ENCODE data around the gene P3H4.

Gene P3H4

DNA sequence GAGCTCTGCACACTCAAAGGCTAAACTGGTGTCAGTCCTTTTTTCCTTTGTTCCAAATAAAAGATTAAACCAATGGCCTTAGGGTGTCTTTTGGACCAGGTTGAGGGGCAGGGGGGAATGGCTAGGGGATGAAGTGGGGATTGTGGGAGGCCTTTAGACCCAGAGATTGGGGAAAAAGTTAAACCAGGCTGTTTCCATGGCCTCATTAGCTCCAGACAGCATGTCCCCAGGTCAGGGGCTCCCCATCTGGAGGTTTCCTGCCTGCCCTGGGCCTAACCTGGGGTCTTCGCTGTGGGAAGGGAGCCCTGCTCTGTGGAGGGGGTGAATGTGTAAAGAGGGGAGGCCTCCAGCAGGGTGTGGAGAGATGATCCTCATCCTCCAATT lies 11.4 kb upstream of the P3H4 start:
- TF ChIP-seq SIN3A (IDR thresholded peaks at IDR 0.05; ENCODE audit: borderline replicate concordance, insufficient read depth, low read length) (0 out of 2 replicates have a peak, but pooled peaks have one; percentile 56), TAF1 (IDR thresholded peaks at IDR 0.05; ENCODE audit: borderline replicate concordance, insufficient read depth, low read length) (no peak)

DNA sequence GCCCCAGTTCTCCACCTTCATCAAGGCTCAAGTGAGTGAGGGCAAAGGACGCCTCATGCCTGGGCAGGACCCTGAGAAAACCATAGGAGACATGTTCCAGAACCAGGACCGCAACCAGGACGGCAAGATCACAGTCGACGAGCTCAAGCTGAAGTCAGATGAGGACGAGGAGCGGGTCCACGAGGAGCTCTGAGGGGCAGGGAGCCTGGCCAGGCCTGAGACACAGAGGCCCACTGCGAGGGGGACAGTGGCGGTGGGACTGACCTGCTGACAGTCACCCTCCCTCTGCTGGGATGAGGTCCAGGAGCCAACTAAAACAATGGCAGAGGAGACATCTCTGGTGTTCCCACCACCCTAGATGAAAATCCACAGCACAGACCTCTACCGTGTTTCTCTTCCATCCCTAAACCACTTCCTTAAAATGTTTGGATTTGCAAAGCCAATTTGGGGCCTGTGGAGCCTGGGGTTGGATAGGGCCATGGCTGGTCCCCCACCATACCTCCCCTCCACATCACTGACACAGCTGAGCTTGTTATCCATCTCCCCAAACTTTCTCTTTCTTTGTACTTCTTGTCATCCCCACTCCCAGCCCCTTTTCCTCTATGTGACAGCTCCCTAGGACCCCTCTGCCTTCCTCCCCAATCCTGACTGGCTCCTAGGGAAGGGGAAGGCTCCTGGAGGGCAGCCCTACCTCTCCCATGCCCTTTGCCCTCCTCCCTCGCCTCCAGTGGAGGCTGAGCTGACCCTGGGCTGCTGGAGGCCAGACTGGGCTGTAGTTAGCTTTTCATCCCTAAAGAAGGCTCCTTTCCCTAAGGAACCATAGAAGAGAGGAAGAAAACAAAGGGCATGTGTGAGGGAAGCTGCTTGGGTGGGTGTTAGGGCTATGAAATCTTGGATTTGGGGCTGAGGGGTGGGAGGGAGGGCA lies 10.7 kb upstream of the P3H4 start:
- TF ChIP-seq TAF1 (IDR thresholded peaks at IDR 0.05; ENCODE audit: borderline replicate concordance, insufficient read depth, low read length), result no peak
- peak; percentile 76 for TF ChIP-seq POLR2AphosphoS5 (IDR thresholded peaks at IDR 0.05; ENCODE audit: low read depth, low read length)
- no peak for TF ChIP-seq FOXP2 (optimal IDR thresholded peaks at IDR 0.05; ENCODE audit: borderline replicate concordance, extremely low read depth, extremely low read length, insufficient read depth)

DNA sequence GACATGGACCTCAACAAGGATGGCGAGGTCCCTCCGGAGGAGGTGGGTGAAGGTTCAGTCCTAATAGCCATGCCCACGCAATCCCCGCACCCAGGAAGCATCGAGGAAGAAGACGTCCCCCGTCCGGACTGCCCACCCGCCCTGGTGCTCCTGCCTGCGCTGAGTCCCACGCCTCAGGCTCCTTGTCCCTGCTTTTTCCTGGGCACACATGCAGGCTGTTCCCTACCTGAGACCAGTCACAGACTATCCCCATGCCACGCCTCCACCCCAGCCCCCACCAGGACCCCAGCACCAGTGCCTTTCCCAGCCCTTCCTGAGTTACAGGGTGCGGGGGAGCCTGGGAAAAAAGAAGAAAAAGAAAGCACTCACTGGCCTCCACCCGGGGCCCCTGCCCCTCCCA lies 10.0 kb upstream of the P3H4 start:
- TF ChIP-seq TAF1 (IDR thresholded peaks at IDR 0.05; ENCODE audit: borderline replicate concordance, insufficient read depth, low read length) (no peak), POLR2AphosphoS5 (IDR thresholded peaks at IDR 0.05; ENCODE audit: low read depth, low read length) (no peak), FOXP2 (optimal IDR thresholded peaks at IDR 0.05; ENCODE audit: borderline replicate concordance, extremely low read depth, extremely low read length, insufficient read depth) (no peak)

DNA sequence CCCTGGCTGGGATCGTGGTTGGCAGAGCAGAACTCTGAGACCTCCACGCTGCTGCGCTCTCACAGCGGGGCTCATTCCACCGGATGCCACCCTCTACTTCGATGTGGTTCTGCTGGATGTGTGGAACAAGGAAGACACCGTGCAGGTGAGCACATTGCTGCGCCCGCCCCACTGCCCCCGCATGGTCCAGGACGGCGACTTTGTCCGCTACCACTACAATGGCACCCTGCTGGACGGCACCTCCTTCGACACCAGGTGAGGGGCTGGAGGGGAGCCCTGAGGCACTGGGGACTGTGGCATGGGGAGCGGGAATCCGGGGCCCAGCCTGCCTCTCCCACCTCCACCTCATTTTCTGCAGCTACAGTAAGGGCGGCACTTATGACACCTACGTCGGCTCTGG lies 6.3 kb upstream of the P3H4 start:
- TF ChIP-seq TAF1 (IDR thresholded peaks at IDR 0.05; ENCODE audit: borderline replicate concordance, insufficient read depth, low read length) (no peak), POLR2AphosphoS5 (IDR thresholded peaks at IDR 0.05; ENCODE audit: low read depth, low read length) (no peak), SIN3A (IDR thresholded peaks at IDR 0.05; ENCODE audit: borderline replicate concordance, insufficient read depth, low read length) (no peak), FOXP2 (optimal IDR thresholded peaks at IDR 0.05; ENCODE audit: borderline replicate concordance, extremely low read depth, extremely low read length, insufficient read depth) (no peak)
- TF ChIP-seq, protein P1, sequence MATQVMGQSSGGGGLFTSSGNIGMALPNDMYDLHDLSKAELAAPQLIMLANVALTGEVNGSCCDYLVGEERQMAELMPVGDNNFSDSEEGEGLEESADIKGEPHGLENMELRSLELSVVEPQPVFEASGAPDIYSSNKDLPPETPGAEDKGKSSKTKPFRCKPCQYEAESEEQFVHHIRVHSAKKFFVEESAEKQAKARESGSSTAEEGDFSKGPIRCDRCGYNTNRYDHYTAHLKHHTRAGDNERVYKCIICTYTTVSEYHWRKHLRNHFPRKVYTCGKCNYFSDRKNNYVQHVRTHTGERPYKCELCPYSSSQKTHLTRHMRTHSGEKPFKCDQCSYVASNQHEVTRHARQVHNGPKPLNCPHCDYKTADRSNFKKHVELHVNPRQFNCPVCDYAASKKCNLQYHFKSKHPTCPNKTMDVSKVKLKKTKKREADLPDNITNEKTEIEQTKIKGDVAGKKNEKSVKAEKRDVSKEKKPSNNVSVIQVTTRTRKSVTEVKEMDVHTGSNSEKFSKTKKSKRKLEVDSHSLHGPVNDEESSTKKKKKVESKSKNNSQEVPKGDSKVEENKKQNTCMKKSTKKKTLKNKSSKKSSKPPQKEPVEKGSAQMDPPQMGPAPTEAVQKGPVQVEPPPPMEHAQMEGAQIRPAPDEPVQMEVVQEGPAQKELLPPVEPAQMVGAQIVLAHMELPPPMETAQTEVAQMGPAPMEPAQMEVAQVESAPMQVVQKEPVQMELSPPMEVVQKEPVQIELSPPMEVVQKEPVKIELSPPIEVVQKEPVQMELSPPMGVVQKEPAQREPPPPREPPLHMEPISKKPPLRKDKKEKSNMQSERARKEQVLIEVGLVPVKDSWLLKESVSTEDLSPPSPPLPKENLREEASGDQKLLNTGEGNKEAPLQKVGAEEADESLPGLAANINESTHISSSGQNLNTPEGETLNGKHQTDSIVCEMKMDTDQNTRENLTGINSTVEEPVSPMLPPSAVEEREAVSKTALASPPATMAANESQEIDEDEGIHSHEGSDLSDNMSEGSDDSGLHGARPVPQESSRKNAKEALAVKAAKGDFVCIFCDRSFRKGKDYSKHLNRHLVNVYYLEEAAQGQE (IDR thresholded peaks at IDR 0.05; ENCODE audit: insufficient read depth in 1 of 2, low read depth in 2 of 2, low read length in 2 of 2), result no peak

DNA sequence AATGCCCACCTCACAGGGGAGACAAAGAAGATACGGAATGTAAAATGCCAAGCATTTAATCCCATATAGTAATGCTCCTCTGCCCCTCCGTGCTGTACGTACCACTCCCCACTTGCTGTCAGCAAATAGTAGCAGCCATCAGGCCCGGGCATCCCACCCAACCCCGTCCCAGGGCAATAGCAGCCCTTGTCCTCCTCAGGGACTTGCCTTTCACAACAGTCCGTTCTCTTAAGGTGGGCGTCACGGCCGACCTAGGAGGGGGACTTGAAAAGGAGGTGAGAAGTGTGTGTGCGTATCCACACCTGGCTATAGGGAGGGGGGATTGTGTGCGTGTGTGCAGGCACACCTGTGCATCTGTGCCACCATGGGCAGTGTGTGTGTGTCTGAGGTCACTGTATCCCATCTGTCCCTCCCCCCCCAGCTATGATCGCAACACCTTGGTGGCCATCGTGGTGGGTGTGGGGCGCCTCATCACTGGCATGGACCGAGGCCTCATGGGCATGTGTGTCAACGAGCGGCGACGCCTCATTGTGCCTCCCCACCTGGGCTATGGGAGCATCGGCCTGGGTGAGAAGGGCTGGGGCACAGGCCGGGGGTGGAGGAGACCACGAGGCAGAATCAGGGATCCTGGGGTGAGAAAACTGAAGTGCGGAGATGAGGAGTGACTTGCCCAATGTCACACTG lies 5.0 kb upstream of the P3H4 start:
- TF ChIP-seq SIN3A (IDR thresholded peaks at IDR 0.05; ENCODE audit: borderline replicate concordance, insufficient read depth, low read length) (no peak), FOXP2 (optimal IDR thresholded peaks at IDR 0.05; ENCODE audit: borderline replicate concordance, extremely low read depth, extremely low read length, insufficient read depth) (no peak), TAF1 (IDR thresholded peaks at IDR 0.05; ENCODE audit: borderline replicate concordance, insufficient read depth, low read length) (no peak), POLR2AphosphoS5 (IDR thresholded peaks at IDR 0.05; ENCODE audit: low read depth, low read length) (no peak)
- TF ChIP-seq, protein P1 (IDR thresholded peaks at IDR 0.05; ENCODE audit: insufficient read depth in 1 of 2, low read depth in 2 of 2, low read length in 2 of 2), result no peak

DNA sequence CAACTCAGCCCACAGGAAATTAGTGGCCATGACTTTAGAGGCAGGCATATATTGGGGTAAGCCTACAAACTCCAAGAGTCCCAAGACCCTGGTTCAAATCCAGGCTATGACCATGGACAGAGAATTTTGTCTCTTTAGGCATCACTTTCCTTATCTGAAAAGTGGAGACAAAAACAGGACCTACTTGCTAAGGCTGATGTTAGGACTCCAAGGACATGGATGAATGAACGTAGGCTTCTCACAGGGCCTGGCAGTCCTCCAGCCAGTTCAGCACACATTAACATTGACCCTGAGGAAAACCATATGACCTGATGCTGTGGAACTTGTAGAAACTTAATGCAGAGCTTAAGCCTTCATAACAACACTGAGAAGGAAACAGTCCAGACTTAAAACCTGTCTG lies 2.4 kb upstream of the P3H4 start:
- TF ChIP-seq POLR2AphosphoS5 (IDR thresholded peaks at IDR 0.05; ENCODE audit: low read depth, low read length) (no peak), TAF1 (IDR thresholded peaks at IDR 0.05; ENCODE audit: borderline replicate concordance, insufficient read depth, low read length) (no peak)
- TF ChIP-seq, protein P1 (IDR thresholded peaks at IDR 0.05; ENCODE audit: insufficient read depth in 1 of 2, low read depth in 2 of 2, low read length in 2 of 2), result peak; percentile 20 to 55; a peak in 2 of 4 replicates
